Thoracic aorta (tissue), 2 donors: ENCODE data around the gene OBSCN. TPM values are rescaled to one million over a fixed set of nuclear protein-coding genes. Genes with fewer than 3 reads are reported as not detected.
A peak's percentile ranks its signal among the peaks of the same experiment; 100 is the strongest.

Experiments used
- ATAC-seq: fragments of 150-250 bp; one replicate; pipeline ENCODE4 v1.8.0; 2017; ENCODE audit warnings: low read depth; ENCODE audit not compliant: insufficient number of reproducible peaks, low FRiP score
- DNase-seq: peaks from one replicate; pipeline ENCODE4 v3.0.0-alpha.2; 2020; ENCODE audit warnings: low spot score
- H3K27ac ChIP-seq, 2 donors: fragments of 200-600 bp; sonication (generic); 1 replicate in 1 of 2; 2 replicates in 1 of 2; pipeline ENCODE4 v1.5.1; 2016; ENCODE audit warnings: mild to moderate bottlenecking in 2 of 2, moderate library complexity in 2 of 2
- H3K27me3 ChIP-seq: fragments of 200-600 bp; sonication (generic); replicated peaks from 2 replicates; pipeline ENCODE4 v1.6.0; 2016; ENCODE audit warnings: mild to moderate bottlenecking; ENCODE audit not compliant: insufficient read depth
- H3K36me3 ChIP-seq: fragments of 200-600 bp; sonication (generic); one replicate; pipeline ENCODE4 v1.5.1; 2016
- H3K4me1 ChIP-seq, 2 donors: fragments of 200-600 bp; sonication (generic); 1 replicate in 1 of 2; 2 replicates in 1 of 2; pipeline versions ENCODE4 v1.5.1 to v1.6.0; 2016; ENCODE audit warnings: low read depth in 2 of 2, mild to moderate bottlenecking in 1 of 2; ENCODE audit not compliant: control insufficient read depth in 1 of 2
- H3K4me3 ChIP-seq: fragments of 200-600 bp; sonication (generic); 2 replicates; pipeline ENCODE4 v1.5.1; 2016; ENCODE audit warnings: mild to moderate bottlenecking
- H3K9me3 ChIP-seq: fragments of 200-600 bp; sonication (generic); 2 replicates; pipeline ENCODE4 v1.5.1; 2016
- CTCF ChIP-seq: fragments of 200-600 bp; sonication (generic); IDR thresholded peaks from one replicate; pipeline ENCODE4 v1.5.1; 2019; ENCODE audit warnings: antibody characterized with exemption
- total RNA-seq, 2 donors: library from RNA; depleted of rRNA; stranded (reverse); fragments of >200 nt; gene quantifications; one replicate each; pipeline versions ENCODE4 v1.1.0 to v1.2.3, GENCODE V29; 2016

The OBSCN gene
- total RNA-seq, 2 donors from 2014 or later = 22.3 to 40.2 TPM

- DNase-seq (no peak), ATAC-seq (no peak)
- Histone ChIP-seq H3K4me1 (peaks cover 7 to 30% of the 10 kb centered on the region in 2 donors), H3K27ac (no peak overlapping the region), H3K4me3 (no peak overlapping the region), H3K36me3 (no peaks in the 10 kb centered on the region), H3K27me3 (no peaks in the 10 kb centered on the region), H3K9me3 (no peaks in the 10 kb centered on the region)
- no peak for TF ChIP-seq CTCF
Observed at GRCh38 chr1:228376262-228376628, 168.4 kb downstream of the OBSCN start.

GRCh38 chr1:228376651-228377631 lies 169.1 kb downstream of the OBSCN start:
- no peak overlapping the region for H3K4me3 ChIP-seq
- H3K4me1 ChIP-seq = peaks cover 7 to 30% of the 10 kb centered on the region in 2 donors
- H3K36me3 ChIP-seq = no peaks in the 10 kb centered on the region
- ATAC-seq (no peak), DNase-seq (no peak)
- TF ChIP-seq CTCF = no peak
- no peaks in the 10 kb centered on the region for H3K9me3 ChIP-seq
- H3K27me3 ChIP-seq = no peaks in the 10 kb centered on the region
- no peak overlapping the region for H3K27ac ChIP-seq

GRCh38 chr1:228377664-228378089 lies 169.8 kb downstream of the OBSCN start:
- Histone ChIP-seq H3K9me3 (no peaks in the 10 kb centered on the region), H3K27ac (no peak overlapping the region), H3K36me3 (no peaks in the 10 kb centered on the region), H3K27me3 (no peaks in the 10 kb centered on the region), H3K4me1 (peaks cover 7 to 30% of the 10 kb centered on the region in 2 donors), H3K4me3 (no peak overlapping the region)
- DNase-seq = no peak
- no peak for ATAC-seq
- no peak for TF ChIP-seq CTCF

- Histone ChIP-seq H3K4me1 (peaks cover 7 to 30% of the 10 kb centered on the region in 2 donors), H3K4me3 (peak overlapping the region; percentile 78), H3K36me3 (no peaks in the 10 kb centered on the region), H3K9me3 (no peaks in the 10 kb centered on the region), H3K27ac (no peak overlapping the region), H3K27me3 (no peaks in the 10 kb centered on the region)
- no peak for ATAC-seq
- DNase-seq = no peak
- TF ChIP-seq CTCF = peak; percentile 49
Observed at GRCh38 chr1:228378090-228378872, 170.4 kb downstream of the OBSCN start.

- no peaks in the 10 kb centered on the region for H3K9me3 ChIP-seq
- H3K27ac ChIP-seq = no peak overlapping the region
- peak overlapping the region; percentile 78 for H3K4me3 ChIP-seq
- no peaks in the 10 kb centered on the region for H3K27me3 ChIP-seq
- DNase-seq (no peak), ATAC-seq (no peak)
- peaks cover 7 to 30% of the 10 kb centered on the region in 2 donors for H3K4me1 ChIP-seq
- TF ChIP-seq CTCF = peak; percentile 7
- no peaks in the 10 kb centered on the region for H3K36me3 ChIP-seq
Observed at GRCh38 chr1:228378873-228379460, 171.1 kb downstream of the OBSCN start.
